ENCODE results near the gene GPR146. TPM values are rescaled to one million over a fixed set of nuclear protein-coding genes. Genes with fewer than 3 reads are reported as not detected.

Gene GPR146
- polyA plus RNA-seq, 3 donors = 0.48 to 0.92 (median 0.48) TPM

- Histone ChIP-seq H3K27me3 (ENCODE audit: control insufficient read depth in 2 of 2, insufficient read depth in 2 of 2, low read length in 2 of 2) (peaks cover 11 to 33% of the 10 kb centered on the region in 2 donors), H3K36me3 (replicated peaks in 1 of 2; ENCODE audit: control insufficient read depth in 1 of 2, insufficient read depth in 2 of 2, low read length in 2 of 2) (no peaks in the 10 kb centered on the region)
Observed at GRCh38 chr7:1054861-1055450, 10.6 kb downstream of the GPR146 start.

GRCh38 chr7:1055491-1055955 is 11.2 kb downstream of the GPR146 start:
- H3K27me3 Mint-ChIP-seq (ENCODE audit: low read depth in 3 of 3) = peaks cover 50 to 72% (median 56%) of the 10 kb centered on the region in 3 donors
- TF ChIP-seq CTCF (IDR thresholded peaks at IDR 0.05) = no peak
- Histone ChIP-seq H3K36me3 (replicated peaks in 1 of 2; ENCODE audit: control insufficient read depth in 1 of 2, insufficient read depth in 2 of 2, low read length in 2 of 2) (no peaks in the 10 kb centered on the region), H3K9ac (ENCODE audit: insufficient read depth, low read length, poor library complexity, severe bottlenecking) (no peak overlapping the region), H3K9me3 (replicated peaks in 1 of 2; ENCODE audit: control insufficient read depth in 1 of 2, insufficient read depth in 1 of 2, low read length in 2 of 2) (peaks cover 0 to 13% of the 10 kb centered on the region in 2 donors), H4K20me1 (ENCODE audit: insufficient read depth, low read length) (no peaks in the 10 kb centered on the region), H3K27me3 (ENCODE audit: control insufficient read depth in 2 of 2, insufficient read depth in 2 of 2, low read length in 2 of 2) (peaks cover 11 to 39% of the 10 kb centered on the region in 2 donors), H3K27ac (ENCODE audit: low read depth in 1 of 2, low read length in 2 of 2) (no peak overlapping the region), H3K4me3 (replicated peaks in 1 of 3; ENCODE audit: low read depth in 2 of 3, low read length in 3 of 3) (no peak overlapping the region), H3K4me1 (ENCODE audit: control insufficient read depth in 1 of 2, insufficient read depth in 2 of 2, low read length in 2 of 2) (peaks cover 19 to 26% of the 10 kb centered on the region in 2 donors), H2AFZ (ENCODE audit: insufficient read depth, low read depth, low read length, poor library complexity, severe bottlenecking) (no peak overlapping the region), H3K4me2 (replicated peaks; ENCODE audit: extremely low read depth, low read length, poor library complexity, severe bottlenecking) (no peak overlapping the region), H3K79me2 (ENCODE audit: insufficient read depth, low read length) (no peaks in the 10 kb centered on the region)
- H3K4me3 Mint-ChIP-seq = peak overlapping the region; percentile 37 to 83
- H3K4me1 Mint-ChIP-seq = peaks cover 25% of the 10 kb centered on the region
- H3K27ac Mint-ChIP-seq = no peak overlapping the region
- H3K9me3 Mint-ChIP-seq = peaks cover 0 to 11% (median 5%) of the 10 kb centered on the region in 7 donors
- peaks cover 2 to 4% of the 10 kb centered on the region in 2 donors for H3K36me3 Mint-ChIP-seq
- WGBS (ENCODE audit: insufficient coverage) = 2% methylated on average over 15 of the region's 15 CpGs
- intact Hi-C loops (cut with micrococcal nuclease) = no loop called here
- DNase-seq = no peak

More at GRCh38 chr7:1054861-1055450, 10.6 kb downstream of the GPR146 start:
- H3K27me3 Mint-ChIP-seq (ENCODE audit: low read depth in 3 of 3) = peaks cover 45 to 68% (median 50%) of the 10 kb centered on the region in 3 donors
- H3K9me3 ChIP-seq (replicated peaks in 1 of 2; ENCODE audit: control insufficient read depth in 1 of 2, insufficient read depth in 1 of 2, low read length in 2 of 2) = peaks cover 0 to 13% of the 10 kb centered on the region in 2 donors
- H3K4me3 Mint-ChIP-seq = peak overlapping the region in 1 of 2 donors; percentile 83
- peaks cover 14 to 20% of the 10 kb centered on the region in 2 donors for H3K4me1 ChIP-seq (ENCODE audit: control insufficient read depth in 1 of 2, insufficient read depth in 2 of 2, low read length in 2 of 2)
- H2AFZ ChIP-seq (ENCODE audit: insufficient read depth, low read depth, low read length, poor library complexity, severe bottlenecking) = no peak overlapping the region
- H3K9me3 Mint-ChIP-seq = peaks cover 0 to 11% (median 5%) of the 10 kb centered on the region in 7 donors
- no peak overlapping the region for H3K4me3 ChIP-seq (replicated peaks in 1 of 3; ENCODE audit: low read depth in 2 of 3, low read length in 3 of 3)
- no peaks in the 10 kb centered on the region for H3K79me2 ChIP-seq (ENCODE audit: insufficient read depth, low read length)
- peaks cover 2 to 4% of the 10 kb centered on the region in 2 donors for H3K36me3 Mint-ChIP-seq
- no peak for DNase-seq
- H3K27ac ChIP-seq (ENCODE audit: low read depth in 1 of 2, low read length in 2 of 2) = no peak overlapping the region
- intact Hi-C loops (cut with micrococcal nuclease) = no loop called here
- H3K27ac Mint-ChIP-seq = no peak overlapping the region
- no peaks in the 10 kb centered on the region for H4K20me1 ChIP-seq (ENCODE audit: insufficient read depth, low read length)
- no peak overlapping the region for H3K9ac ChIP-seq (ENCODE audit: insufficient read depth, low read length, poor library complexity, severe bottlenecking)
- H3K4me2 ChIP-seq (replicated peaks; ENCODE audit: extremely low read depth, low read length, poor library complexity, severe bottlenecking) = no peak overlapping the region
- H3K4me1 Mint-ChIP-seq = peaks cover 19% of the 10 kb centered on the region
- no peak for TF ChIP-seq CTCF (IDR thresholded peaks at IDR 0.05)
- WGBS (ENCODE audit: insufficient coverage) = 10% methylated on average over 30 of the region's 32 CpGs

Data from CD14-positive monocyte (primary cell).